AG10803 (cell line): ENCODE results near the gene CNOT6.
"Not testable (repeated sequence)": the region's sequence is repeated elsewhere in the genome, so short reads cannot be mapped to it uniquely, and the experiment has no call there.

Experiments
- DNase-seq: peaks from one replicate; pipeline ENCODE4 v3.0.0; 2010; ENCODE audit warnings: low read depth
- H3K4me3 ChIP-seq: 2 replicates; pipeline ENCODE4 v1.5.1; 2011; ENCODE audit warnings: mild to moderate bottlenecking, low read length, control low read depth
- CTCF ChIP-seq: conservative IDR thresholded peaks from 2 replicates; pipeline ENCODE4 v1.5.1; 2011; ENCODE audit warnings: mild to moderate bottlenecking, low read length, control low read depth, inconsistent platforms

The CNOT6 gene

GRCh38 chr5:180463216-180463900 lies 30.8 kb upstream of the CNOT6 start:
- no peak for TF ChIP-seq CTCF
- DNase-seq = no peak
- no peak overlapping the region for H3K4me3 ChIP-seq

- DNase-seq = no peak
- H3K4me3 ChIP-seq = no peak overlapping the region
- TF ChIP-seq CTCF = no peak
These were observed 30.1 kb upstream of the CNOT6 start for GRCh38 chr5:180463916-180464602.

GRCh38 chr5:180464603-180464970 lies 29.6 kb upstream of the CNOT6 start:
- no peak for TF ChIP-seq CTCF
- no peak overlapping the region for H3K4me3 ChIP-seq
- no peak for DNase-seq

- not testable (repeated sequence) for DNase-seq, H3K4me3 ChIP-seq
These were observed 29.1 kb upstream of the CNOT6 start for GRCh38 chr5:180465052-180465451.

GRCh38 chr5:180466316-180466715 lies 27.9 kb upstream of the CNOT6 start:
- TF ChIP-seq CTCF = no peak
- no peak for DNase-seq
- H3K4me3 ChIP-seq = no peak overlapping the region

- peak; percentile 35 for DNase-seq
- H3K4me3 ChIP-seq = no peak overlapping the region
- TF ChIP-seq CTCF = no peak
These were observed 26.9 kb upstream of the CNOT6 start for GRCh38 chr5:180467028-180467975.

GRCh38 chr5:180467989-180468731 lies 26.0 kb upstream of the CNOT6 start:
- TF ChIP-seq CTCF = no peak
- H3K4me3 ChIP-seq = no peak overlapping the region
- DNase-seq = no peak
